EH (cell line): ENCODE results near the gene PCDHB11.
"Not testable (repeated sequence)": the region's sequence is repeated elsewhere in the genome, so short reads cannot be mapped to it uniquely, and the experiment has no call there.

Experiments
- DNase-seq: peaks from one replicate; pipeline ENCODE4 v3.0.0-alpha.2; 2015; ENCODE audit warnings: low read depth

The PCDHB11 gene

GRCh38 chr5:141199359-141200235 lies at the start of gene PCDHB11:
PCDHB11 (plus strand) TSS chr5:141199627; CDS start chr5:141199775, 148 bp downstream.
- no peak for DNase-seq

GRCh38 chr5:141149812-141150211 lies 49.6 kb upstream of the PCDHB11 start, which contains the start of gene PCDHB6:
PCDHB6 (plus strand) TSS chr5:141150057; CDS start chr5:141150258, 201 bp downstream.
- DNase-seq, result peak; percentile 8

GRCh38 chr5:141150224-141150992 lies 49.0 kb upstream of the PCDHB11 start:
- no peak for DNase-seq

GRCh38 chr5:141150993-141151325 lies 48.5 kb upstream of the PCDHB11 start:
- DNase-seq, result no peak

GRCh38 chr5:141151632-141152031 lies 47.8 kb upstream of the PCDHB11 start:
- not testable (repeated sequence) for DNase-seq

- not testable (repeated sequence) for DNase-seq
These were observed 47.3 kb upstream of the PCDHB11 start for GRCh38 chr5:141152096-141152495.

- DNase-seq, result no peak
These were observed 43.7 kb upstream of the PCDHB11 start for GRCh38 chr5:141155540-141156374.

- not testable (repeated sequence) for DNase-seq
These were observed 42.1 kb upstream of the PCDHB11 start for GRCh38 chr5:141157356-141157755.

- not testable (repeated sequence) for DNase-seq
These were observed 41.5 kb upstream of the PCDHB11 start for GRCh38 chr5:141157901-141158300.

GRCh38 chr5:141172381-141173204 lies 26.8 kb upstream of the PCDHB11 start, which contains the start of gene PCDHB7:
PCDHB7 (plus strand) TSS chr5:141172644; CDS start chr5:141172836, 192 bp downstream.
- peak; percentile 47 for DNase-seq

GRCh38 chr5:141174291-141175104 lies 24.9 kb upstream of the PCDHB11 start:
- DNase-seq, result not testable (repeated sequence)

GRCh38 chr5:141175933-141176332 lies 23.5 kb upstream of the PCDHB11 start:
- no peak for DNase-seq

- peak; percentile 6 for DNase-seq
These were observed 21.7 kb upstream of the PCDHB11 start, which contains the start of gene PCDHB8 for GRCh38 chr5:141177577-141178191. PCDHB8 (plus strand) TSS chr5:141177790; CDS start chr5:141178035, 245 bp downstream.

- not testable (repeated sequence) for DNase-seq
These were observed 20.1 kb upstream of the PCDHB11 start for GRCh38 chr5:141179371-141179770.

- DNase-seq, result not testable (repeated sequence)
These were observed 19.6 kb upstream of the PCDHB11 start for GRCh38 chr5:141179876-141180275.

- DNase-seq, result no peak
These were observed 19.1 kb upstream of the PCDHB11 start for GRCh38 chr5:141180313-141180712.

GRCh38 chr5:141182248-141182647 lies 17.2 kb upstream of the PCDHB11 start, which contains the start of gene PCDHB16:
PCDHB16 (plus strand) TSS chr5:141182387; CDS start chr5:141182560, 173 bp downstream.
- peak; percentile 46 for DNase-seq

- DNase-seq, result not testable (repeated sequence)
These were observed 15.1 kb upstream of the PCDHB11 start for GRCh38 chr5:141184117-141184855.
